D721Med (cell line): ENCODE data around the gene PAFAH1B1.

Source experiments
- DNase-seq: peaks from one replicate; pipeline ENCODE4 v3.0.0; 2011; ENCODE audit warnings: low spot score; ENCODE audit not compliant: insufficient read length
- FAIRE-seq: peaks from 2 replicates; lab custom pipeline; 2011; peaks lifted over from hg19 to GRCh38; lab: Jason Lieb, UNC
- TF ChIP-seq, protein P1 (sequence below): IDR thresholded peaks from 2 replicates; pipeline ENCODE4 v1.5.1; 2012; ENCODE audit warnings: mild to moderate bottlenecking, control low read depth; ENCODE audit not compliant: insufficient read depth; ENCODE audit errors: missing control alignments

The PAFAH1B1 gene

GRCh38 chr17:2595716-2596115, 2.3 kb downstream of the PAFAH1B1 start:
- TF ChIP-seq, protein P1, sequence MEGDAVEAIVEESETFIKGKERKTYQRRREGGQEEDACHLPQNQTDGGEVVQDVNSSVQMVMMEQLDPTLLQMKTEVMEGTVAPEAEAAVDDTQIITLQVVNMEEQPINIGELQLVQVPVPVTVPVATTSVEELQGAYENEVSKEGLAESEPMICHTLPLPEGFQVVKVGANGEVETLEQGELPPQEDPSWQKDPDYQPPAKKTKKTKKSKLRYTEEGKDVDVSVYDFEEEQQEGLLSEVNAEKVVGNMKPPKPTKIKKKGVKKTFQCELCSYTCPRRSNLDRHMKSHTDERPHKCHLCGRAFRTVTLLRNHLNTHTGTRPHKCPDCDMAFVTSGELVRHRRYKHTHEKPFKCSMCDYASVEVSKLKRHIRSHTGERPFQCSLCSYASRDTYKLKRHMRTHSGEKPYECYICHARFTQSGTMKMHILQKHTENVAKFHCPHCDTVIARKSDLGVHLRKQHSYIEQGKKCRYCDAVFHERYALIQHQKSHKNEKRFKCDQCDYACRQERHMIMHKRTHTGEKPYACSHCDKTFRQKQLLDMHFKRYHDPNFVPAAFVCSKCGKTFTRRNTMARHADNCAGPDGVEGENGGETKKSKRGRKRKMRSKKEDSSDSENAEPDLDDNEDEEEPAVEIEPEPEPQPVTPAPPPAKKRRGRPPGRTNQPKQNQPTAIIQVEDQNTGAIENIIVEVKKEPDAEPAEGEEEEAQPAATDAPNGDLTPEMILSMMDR, result no peak
- DNase-seq (no peak), FAIRE-seq (no peak)

DNA sequence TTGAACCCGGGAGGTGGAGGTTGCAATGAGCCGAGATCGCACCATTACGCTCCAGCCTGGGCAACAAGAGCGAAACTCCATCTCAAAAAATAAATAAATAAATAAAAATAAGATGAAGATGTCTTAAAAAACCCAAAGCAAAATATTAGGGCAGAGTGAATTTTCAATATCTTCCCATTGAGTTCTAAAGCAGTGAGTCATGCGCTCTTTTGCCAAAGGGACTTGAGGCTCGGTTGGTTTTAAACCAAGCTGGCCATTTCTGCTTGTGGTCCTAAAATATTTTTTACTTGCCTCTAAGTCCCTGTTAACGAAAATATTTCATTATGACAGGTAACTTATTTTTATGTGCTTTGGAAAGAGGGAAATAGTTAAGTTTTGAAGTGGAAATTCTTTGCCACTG, 4.7 kb downstream of the PAFAH1B1 start:
- DNase-seq (no peak), FAIRE-seq (no peak)
- TF ChIP-seq, protein P1, result no peak

DNA sequence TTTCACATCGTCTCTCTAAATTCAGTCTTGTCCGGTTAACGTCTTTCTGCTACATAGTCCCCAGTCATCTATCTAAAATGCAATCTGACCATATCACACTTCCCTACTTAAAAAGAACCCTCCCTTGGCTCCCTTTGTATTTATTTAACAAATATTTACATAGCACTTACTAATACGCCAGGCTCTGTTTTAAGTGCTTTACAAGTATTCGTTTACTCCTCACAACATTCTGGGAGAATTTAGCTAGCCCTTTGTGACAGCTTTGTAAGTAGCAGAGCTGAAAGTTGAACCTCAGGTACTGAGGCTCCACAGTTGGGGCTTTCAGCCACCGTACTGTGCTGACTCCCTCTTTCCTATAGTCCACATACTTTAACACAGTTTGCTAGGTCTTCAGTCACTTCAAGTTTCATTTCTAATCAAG, 9.2 kb downstream of the PAFAH1B1 start:
- TF ChIP-seq, protein P1, result no peak
- FAIRE-seq (no peak), DNase-seq (no peak)

GRCh38 chr17:2608350-2608913, 15.0 kb downstream of the PAFAH1B1 start:
- FAIRE-seq (no peak), DNase-seq (no peak)
- TF ChIP-seq, protein P1, result no peak

DNA sequence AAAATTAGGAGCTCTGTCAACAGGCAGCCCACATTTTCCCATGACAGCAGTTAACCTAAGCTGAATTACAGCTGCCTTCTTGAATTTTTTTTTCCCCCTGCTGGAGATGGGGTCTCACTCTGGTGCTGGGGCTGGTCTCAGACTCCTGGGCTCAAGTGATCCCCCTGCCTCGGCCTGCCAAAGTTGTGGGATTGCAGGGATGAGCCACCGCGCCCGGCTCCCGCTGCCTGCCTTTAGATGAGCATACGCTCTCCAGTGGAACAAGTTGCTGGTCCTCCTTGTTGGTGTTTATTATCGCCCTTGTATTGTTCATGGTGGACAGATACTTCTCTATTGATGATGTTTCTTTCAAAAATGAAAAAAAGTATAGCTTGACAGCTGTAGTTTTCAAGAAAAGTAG, 15.6 kb downstream of the PAFAH1B1 start:
- no peak for DNase-seq
- FAIRE-seq, result no peak
- TF ChIP-seq, protein P1, result no peak

- FAIRE-seq (peak; percentile 93), DNase-seq (peak; percentile 86)
- TF ChIP-seq, protein P1, result no peak
Measured at GRCh38 chr17:2610195-2611175, 17.0 kb downstream of the PAFAH1B1 start.
